Retinal pigment epithelial cell (primary cell): ENCODE measurements around the gene FGF11.

ENCODE experiments used
- DNase-seq: peaks from one replicate; pipeline ENCODE4 v3.0.0-alpha.2; 2010; ENCODE audit warnings: low read depth
- H3K4me3 ChIP-seq: 2 replicates; pipeline ENCODE4 v1.5.1; 2011; ENCODE audit warnings: mild to moderate bottlenecking, low read length, control low read depth, moderate library complexity
- CTCF ChIP-seq: conservative IDR thresholded peaks from 2 replicates; pipeline ENCODE4 v1.5.1; 2011; ENCODE audit warnings: low read depth, low read length, control low read depth, inconsistent platforms

Gene FGF11

GRCh38 chr17:7435676-7436555, 3.4 kb upstream of the FGF11 start:
- H3K4me3 ChIP-seq = peak overlapping the region; percentile 70
- DNase-seq = no peak
- TF ChIP-seq CTCF = peak; percentile 23

GRCh38 chr17:7436556-7437368, 2.5 kb upstream of the FGF11 start:
- peak; percentile 65 for DNase-seq
- peak; percentile 68 for TF ChIP-seq CTCF
- H3K4me3 ChIP-seq = peak overlapping the region; percentile 70

GRCh38 chr17:7437369-7437863, 1.9 kb upstream of the FGF11 start:
- no peak for DNase-seq
- peak overlapping the region; percentile 52 for H3K4me3 ChIP-seq
- TF ChIP-seq CTCF = no peak

GRCh38 chr17:7437950-7438614, 1.2 kb upstream of the FGF11 start:
- no peak for DNase-seq
- peak overlapping the region; percentile 52 for H3K4me3 ChIP-seq
- TF ChIP-seq CTCF = no peak

- no peak for DNase-seq
- peak overlapping the region; percentile 52 for H3K4me3 ChIP-seq
- no peak for TF ChIP-seq CTCF
These were observed 454 bp upstream of the FGF11 start for GRCh38 chr17:7438656-7439460.

- TF ChIP-seq CTCF = no peak
- peak overlapping the region; percentile 68 for H3K4me3 ChIP-seq
- DNase-seq = no peak
These were observed 961 bp downstream of the FGF11 start for GRCh38 chr17:7440113-7440833.
